COLO829 (cell line): ENCODE measurements around the gene DDR2.

ENCODE experiments used
- DNase-seq: peaks from one replicate; pipeline ENCODE4 v3.0.0; 2012; ENCODE audit warnings: low spot score

The DDR2 gene

GRCh38 chr1:162672622-162673260 lies 40.5 kb downstream of the DDR2 start:
- no peak for DNase-seq

DNA sequence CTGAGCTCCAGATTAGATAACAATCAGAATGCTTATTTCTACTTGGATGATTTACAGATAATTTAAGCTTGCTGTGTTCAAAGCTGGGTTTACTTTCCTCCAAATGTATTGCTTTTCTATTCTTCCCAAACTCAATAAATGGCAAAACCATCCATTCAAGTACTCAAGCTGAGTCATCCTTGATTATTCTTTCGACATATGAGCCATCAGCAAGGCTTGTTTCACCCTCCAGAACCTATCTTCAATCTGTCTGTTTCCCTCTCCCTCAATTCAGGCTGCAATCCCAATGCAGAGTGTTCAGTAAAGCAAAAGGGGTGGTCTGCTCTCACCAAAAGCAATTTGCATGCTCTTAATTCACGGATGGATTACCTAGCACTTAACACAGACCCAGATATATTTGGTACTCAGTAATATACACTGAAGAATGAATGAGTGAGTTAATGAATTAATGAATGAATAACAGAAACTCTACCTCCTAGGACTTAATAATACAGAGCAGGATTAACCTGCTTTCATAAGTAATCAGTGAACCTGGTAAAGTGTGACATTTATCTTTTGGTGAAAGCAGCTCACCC lies 41.9 kb downstream of the DDR2 start:
- DNase-seq = no peak

DNA sequence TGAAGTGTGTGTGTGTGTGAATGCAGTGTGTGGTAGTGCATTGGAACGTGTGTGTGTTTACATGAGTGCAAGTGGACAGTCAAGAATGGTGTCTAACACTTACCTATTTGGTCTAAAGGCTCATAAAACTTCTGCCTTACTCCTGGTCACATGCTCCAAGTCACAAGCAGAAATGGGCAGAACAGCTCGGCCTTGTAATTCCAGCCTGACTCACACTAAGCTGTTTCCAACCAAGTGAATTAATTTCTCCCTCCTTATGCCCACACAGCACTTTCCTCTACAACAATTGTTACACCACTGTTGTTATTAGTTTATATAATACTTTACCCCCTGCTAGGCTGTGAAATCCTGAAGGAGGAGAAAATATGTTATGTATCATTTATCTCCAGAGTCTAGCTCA lies 43.8 kb downstream of the DDR2 start:
- peak; percentile 67 for DNase-seq

DNA sequence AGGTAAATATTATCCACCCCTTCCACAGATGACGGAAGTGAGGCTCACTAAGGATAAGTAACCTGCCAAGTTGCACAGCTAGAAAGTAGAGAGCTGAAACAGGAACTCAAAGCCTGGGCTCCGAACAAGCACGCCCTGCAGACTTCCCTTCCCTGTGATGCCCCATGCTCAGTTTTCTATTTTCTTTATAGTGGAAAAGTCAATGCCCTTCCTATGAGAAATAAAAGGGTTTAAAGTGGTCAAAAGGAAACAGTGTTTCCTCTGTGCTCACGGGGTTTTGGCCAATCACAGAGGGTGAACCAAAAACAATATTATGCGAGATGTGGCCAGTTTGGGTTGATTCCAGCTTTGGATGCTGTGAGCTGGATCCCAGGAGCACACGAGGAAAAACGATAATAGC lies 44.5 kb downstream of the DDR2 start:
- peak; percentile 67 for DNase-seq

GRCh38 chr1:162677607-162678371 lies 45.5 kb downstream of the DDR2 start:
- no peak for DNase-seq

DNA sequence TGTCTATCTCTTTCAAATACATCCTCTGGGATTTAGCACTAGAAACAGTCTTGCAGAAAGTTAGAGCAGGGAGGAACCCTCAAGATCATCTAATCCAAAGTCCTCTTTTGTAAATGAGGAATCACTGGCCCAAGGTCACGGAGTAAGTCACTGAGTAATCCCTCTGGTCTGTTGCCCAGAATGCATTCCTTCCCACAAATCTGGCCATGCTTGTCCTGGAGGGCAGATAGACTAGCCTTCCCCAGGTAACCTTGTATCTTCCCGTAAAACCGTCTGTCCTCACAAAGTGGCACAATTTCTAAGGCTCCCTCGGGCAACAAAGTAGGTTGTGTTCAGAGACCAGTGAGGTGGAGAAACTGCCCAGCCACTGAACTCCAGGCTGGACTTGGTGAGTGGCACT lies 46.2 kb downstream of the DDR2 start:
- no peak for DNase-seq

GRCh38 chr1:162679298-162679697 lies 47.0 kb downstream of the DDR2 start:
- DNase-seq = no peak

GRCh38 chr1:162680419-162681121 lies 48.3 kb downstream of the DDR2 start:
- DNase-seq = no peak

DNA sequence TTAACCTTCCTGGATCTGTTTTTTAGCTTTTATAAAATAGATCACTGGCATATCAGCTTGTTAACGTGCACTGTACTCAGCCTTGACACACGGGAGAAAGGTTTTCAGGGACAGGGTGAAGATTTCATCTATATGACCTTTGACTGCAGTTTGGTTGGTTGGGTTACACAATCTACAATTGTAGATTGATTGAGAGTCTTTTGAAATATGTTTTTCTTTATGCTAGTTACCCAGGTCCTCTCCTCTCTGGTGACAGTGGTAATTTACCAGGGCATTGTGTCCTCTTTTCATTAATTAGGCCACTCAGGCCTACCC lies 48.8 kb downstream of the DDR2 start:
- DNase-seq = no peak

- DNase-seq = no peak
Measured at GRCh38 chr1:162682013-162682419, 49.8 kb downstream of the DDR2 start.

DNA sequence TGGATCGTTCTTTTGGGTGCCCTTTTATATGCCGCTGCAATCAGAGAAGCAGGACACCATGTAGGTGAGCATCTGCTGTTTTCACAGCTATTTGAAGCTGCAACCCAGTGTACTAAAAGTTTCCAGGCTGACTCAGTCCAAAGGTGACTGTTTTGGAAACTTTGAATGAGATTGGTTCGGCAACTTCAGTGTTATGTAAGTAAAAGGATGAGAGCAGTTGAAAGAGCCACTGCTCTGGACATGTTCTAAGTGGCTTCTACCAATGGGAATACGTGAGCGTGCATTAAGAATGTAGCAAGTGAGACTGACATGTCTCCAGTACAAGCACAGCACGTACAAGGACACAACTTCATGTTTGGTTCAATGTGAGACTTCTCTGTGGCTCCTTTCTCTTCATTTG lies 55.6 kb downstream of the DDR2 start:
- no peak for DNase-seq

GRCh38 chr1:162688521-162688920 lies 56.3 kb downstream of the DDR2 start:
- DNase-seq = no peak

DNA sequence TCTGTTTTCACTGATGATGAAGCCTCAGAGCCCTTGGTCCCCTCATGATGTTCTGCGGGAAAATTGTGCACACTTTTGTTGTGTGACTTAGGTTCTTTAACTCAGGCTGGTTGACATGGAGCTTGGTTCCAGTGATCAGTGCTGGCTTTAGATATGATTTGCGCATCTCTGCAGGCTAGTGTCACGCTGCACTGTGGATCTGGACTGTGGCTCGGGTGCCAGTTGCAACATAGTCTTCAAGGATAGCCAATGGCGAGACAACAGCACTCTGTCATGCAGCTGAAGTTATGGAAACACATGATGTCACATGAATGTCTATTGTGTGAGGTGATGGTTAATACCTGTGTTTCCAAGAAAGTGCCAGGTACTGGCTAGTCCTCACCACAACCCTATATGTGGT lies 56.7 kb downstream of the DDR2 start:
- no peak for DNase-seq

DNA sequence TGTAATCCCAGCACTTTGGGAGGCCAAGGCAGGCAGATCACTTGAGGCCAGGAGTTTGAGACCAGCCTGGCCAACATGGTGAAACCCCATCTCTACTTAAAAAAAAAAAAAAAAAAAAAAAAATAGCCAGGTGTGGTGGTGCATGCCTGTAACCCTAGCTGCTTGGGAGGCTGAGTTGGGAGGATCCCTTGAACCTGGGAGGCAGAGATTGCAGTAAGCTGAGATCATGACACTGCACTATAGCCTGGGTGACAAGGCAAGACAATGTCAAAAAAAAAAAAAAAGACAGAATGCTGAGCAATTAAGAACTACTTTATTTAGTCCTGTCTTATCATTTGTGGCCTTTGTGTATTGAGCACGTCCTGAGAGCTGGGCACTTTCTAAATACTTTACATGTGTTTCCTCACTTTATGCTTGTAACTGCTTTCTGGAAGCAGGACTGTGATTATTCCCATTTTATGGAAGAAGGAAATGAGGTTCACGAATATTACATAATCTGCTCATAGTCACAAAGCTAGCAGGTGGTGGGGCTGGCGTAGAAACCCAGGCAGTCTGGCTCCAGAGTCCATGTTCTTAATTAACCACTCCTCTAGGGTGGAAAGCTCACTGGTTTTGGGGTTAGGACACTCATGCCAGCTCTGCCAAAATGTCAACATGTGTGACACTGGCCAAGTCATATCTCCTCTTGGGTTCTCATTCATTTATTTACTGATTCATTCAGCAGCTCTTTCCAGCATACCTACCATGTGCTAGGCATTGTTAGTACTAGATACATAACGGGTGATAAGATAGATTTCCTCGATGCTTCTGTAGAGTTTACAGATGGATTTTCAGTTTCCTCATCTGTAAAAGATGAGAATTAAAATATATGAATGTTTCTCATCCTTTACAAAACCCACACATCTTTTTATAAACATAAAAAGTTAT lies 57.7 kb downstream of the DDR2 start:
- no peak for DNase-seq

DNA sequence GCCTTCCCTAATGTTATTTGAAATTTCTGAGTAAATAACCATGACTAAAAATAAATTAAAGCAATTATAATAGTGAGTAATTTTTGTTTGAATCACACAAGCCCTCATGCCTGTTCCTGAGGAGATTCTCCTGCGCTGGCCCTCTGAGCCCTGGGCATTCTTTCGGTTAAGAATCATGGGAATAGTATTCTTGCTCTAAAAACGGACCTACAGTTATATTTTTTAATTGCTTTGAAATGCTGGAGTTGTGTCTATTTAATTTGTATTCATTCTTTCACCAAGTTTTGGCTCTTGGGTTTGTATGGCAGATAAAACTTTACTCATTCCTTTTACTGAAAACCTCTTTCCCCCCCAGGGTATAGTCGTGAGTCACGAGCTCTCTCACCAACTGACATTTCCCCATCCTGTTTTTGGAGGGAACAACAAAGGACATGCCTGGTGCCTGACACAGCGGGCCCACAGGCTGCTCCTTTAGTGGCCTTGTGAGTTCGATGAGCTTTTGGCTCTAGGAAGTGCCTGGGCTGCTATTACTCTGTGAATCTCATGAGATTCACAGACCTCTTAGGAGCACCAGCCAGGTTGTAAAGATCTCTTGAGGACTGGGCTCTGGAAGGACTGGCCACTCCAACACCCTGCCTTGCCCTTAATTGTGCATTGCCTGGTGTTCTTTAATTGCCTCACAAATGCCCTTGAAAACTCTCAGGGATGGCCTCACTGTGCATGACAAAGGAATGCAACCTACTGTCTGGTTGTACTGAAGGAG lies 58.6 kb downstream of the DDR2 start:
- DNase-seq = peak; percentile 90

GRCh38 chr1:162691999-162692575 lies 59.8 kb downstream of the DDR2 start:
- DNase-seq = no peak

GRCh38 chr1:162694911-162695310 lies 62.6 kb downstream of the DDR2 start:
- DNase-seq = no peak

DNA sequence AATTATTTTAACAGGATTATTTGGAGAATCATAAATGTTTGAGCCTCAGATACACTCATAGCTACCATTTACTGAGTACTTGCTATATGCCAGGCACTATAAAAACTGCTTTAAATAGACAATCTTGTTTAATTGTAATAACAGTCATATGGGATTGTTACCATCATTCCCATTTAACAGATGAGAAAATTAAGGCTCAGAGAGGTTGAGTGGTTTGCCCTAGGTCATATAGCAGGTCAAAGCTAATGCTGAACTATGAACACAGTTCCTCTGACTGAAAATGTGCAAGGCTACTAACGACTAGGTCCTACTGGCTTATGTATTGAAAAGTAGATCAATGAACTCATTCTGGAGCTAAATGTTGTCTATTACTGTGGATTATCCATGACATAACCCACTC lies 63.4 kb downstream of the DDR2 start:
- DNase-seq = no peak

GRCh38 chr1:162696286-162696862 lies 64.1 kb downstream of the DDR2 start:
- DNase-seq = no peak

DNA sequence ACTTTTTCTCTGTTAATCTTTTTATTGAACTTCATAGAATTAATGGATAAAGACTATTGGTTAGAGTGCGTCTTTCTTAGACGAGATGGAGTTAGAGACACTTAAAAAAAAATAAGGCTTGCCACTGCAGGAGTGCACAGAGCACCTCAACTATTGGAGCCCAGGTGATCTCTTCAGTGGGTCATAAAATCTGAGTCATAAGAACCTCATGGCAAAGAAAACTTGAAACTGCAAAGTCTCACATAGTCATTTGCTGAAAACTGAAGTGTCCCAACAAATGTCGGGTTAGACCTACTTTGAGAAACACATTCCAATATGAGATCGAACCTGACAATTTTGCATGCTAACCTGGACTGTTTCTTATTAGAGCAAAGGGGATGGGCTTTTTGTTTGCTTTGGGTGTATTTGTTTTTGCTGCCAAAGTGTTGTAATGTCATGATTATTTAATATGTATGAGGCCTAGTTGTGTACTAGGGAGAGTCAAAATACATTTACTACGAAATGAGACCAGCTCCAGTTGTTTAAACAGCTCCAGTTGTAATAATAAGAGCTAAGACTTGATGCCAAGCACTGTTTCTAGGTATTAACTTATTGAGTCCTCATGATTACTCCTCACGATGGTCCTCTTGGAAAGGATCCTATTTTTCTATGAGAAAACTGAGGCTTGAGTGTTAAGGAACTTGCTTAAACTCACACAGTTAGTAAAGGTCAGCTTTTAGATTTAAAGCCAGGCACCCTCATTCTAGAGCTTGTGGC lies 65.1 kb downstream of the DDR2 start:
- DNase-seq = no peak
